Adrenal gland (tissue), 12 donors: ENCODE results near the gene TRNAU1AP. TPM values are rescaled to one million over a fixed set of nuclear protein-coding genes. Genes with fewer than 3 reads are reported as not detected.
"Not testable (repeated sequence)": the region's sequence is repeated elsewhere in the genome, so short reads cannot be mapped to it uniquely, and the experiment has no call there.

Source experiments
- DNase-seq, 7 donors: peaks; one replicate each; pipeline ENCODE4 v3.0.0-alpha.2; 2019 to 2020
- H3K27ac ChIP-seq, 5 donors: fragments of 200-600 bp; sonication (generic) in 4 of 5; 1 replicate in 3 of 5; 2 replicates in 2 of 5; pipeline versions ENCODE4 v1.5.1 to v1.8.0; 2016 to 2020; ENCODE audit warnings: mild to moderate bottlenecking in 1 of 5
- H3K27me3 ChIP-seq: fragments of 200-600 bp; 2 replicates; pipeline ENCODE4 v1.8.0; 2021
- H3K36me3 ChIP-seq, 2 donors: fragments of 200-600 bp; replicated peaks in 1 of 2; 1 replicate in 1 of 2; 2 replicates in 1 of 2; pipeline versions ENCODE4 v1.5.1 to v1.8.0; 2018 to 2022
- H3K4me1 ChIP-seq, 2 donors: fragments of 200-600 bp; replicated peaks in 1 of 2; 1 replicate in 1 of 2; 2 replicates in 1 of 2; pipeline versions ENCODE4 v1.5.1 to v1.8.0; 2018 to 2021
- H3K4me3 ChIP-seq, 4 donors: fragments of 200-600 bp; sonication (generic) in 3 of 4; one replicate each; pipeline ENCODE4 v1.5.1; 2016 to 2018
- H3K9me3 ChIP-seq, 3 donors: fragments of 200-600 bp; sonication (generic) in 1 of 3; replicated peaks in 1 of 3; 1 replicate in 2 of 3; 2 replicates in 1 of 3; pipeline versions ENCODE4 v1.5.1 to v1.8.0; 2016 to 2021
- POLR2A ChIP-seq, 2 donors: fragments of 450-650 bp; IDR thresholded peaks; one replicate each; pipeline ENCODE4 v1.6.1; 2017; ENCODE audit warnings: antibody characterized with exemption in 2 of 2, mild to moderate bottlenecking in 2 of 2, moderate library complexity in 1 of 2
- WGBS, 4 donors: extraction: QIAGEN DNeasy Blood & Tissue Kit in 2 of 4; methylation state at CpG; one replicate each; pipeline versions ENCODE4 v1.1.5 to v1.1.7; 2013 to 2017; 5-methylcytosine and 5-hydroxymethylcytosine counted together
- intact Hi-C, 2 donors: fragments of 100-400 bp; cut with DNase I; formaldehyde crosslinking; loops; one replicate each; pipeline versions ENCODE4 v1.14.1 to v1.15.0; 2022 to 2023
- polyA plus RNA-seq, 3 donors: library from polyadenylated mRNA; stranded (reverse); fragments of 200-250 nt in 2 of 3; fragments of 350-450 nt in 1 of 3; fragmentation: Illumina TruSeq in 1 of 3; extraction: RNeasy Lipid Tissue Mini Kit (QIAGEN cat#74804) in 1 of 3; gene quantifications; one replicate each; pipeline ENCODE4 v1.2.3, GENCODE V29; 2013 to 2014
- total RNA-seq, 9 donors: library from RNA; depleted of rRNA in 4 of 9; stranded (reverse); fragments of >200 nt in 4 of 9; fragments of 120-200 nt in 1 of 9; fragmentation: NEBNext Ultra II Directional in 1 of 9; extraction: Animal tissue kit (Norgen Biotek cat#: 25700) in 1 of 9; gene quantifications; one replicate each; pipeline versions ENCODE4 v1.1.0 to v1.2.4, GENCODE V29; 2013 to 2023
- TF ChIP-seq, protein P1 (sequence below), 6 experiments: fragments of 450-650 bp in 4 of 6; fragments of 200-600 bp in 2 of 6; sonication (generic) in 1 of 6; IDR thresholded peaks; 1 replicate in 5 of 6; 2 replicates in 1 of 6; pipeline versions ENCODE4 v1.5.1 to v1.8.0; 2016 to 2021; ENCODE audit warnings: antibody characterized with exemption in 6 of 6, mild to moderate bottlenecking in 2 of 6, moderate library complexity in 1 of 6
- donor health status: healthy with polysubstance abuse.
- donor health status: Bipolar disorder and iron deficiency.
- donor health status: DM: yes; HTN: yes; CAD: no.
- donor health status: DM: no; HTN: no; CAD: no.
- donor health status: DM: no; HTN: no; CAD: no.
- donor health status: DM: yes; HTN: yes; CAD: no.

The TRNAU1AP gene
- total and polyA plus RNA-seq, 12 donors, result 9.5 to 29.0 (median 19.5) TPM

DNA sequence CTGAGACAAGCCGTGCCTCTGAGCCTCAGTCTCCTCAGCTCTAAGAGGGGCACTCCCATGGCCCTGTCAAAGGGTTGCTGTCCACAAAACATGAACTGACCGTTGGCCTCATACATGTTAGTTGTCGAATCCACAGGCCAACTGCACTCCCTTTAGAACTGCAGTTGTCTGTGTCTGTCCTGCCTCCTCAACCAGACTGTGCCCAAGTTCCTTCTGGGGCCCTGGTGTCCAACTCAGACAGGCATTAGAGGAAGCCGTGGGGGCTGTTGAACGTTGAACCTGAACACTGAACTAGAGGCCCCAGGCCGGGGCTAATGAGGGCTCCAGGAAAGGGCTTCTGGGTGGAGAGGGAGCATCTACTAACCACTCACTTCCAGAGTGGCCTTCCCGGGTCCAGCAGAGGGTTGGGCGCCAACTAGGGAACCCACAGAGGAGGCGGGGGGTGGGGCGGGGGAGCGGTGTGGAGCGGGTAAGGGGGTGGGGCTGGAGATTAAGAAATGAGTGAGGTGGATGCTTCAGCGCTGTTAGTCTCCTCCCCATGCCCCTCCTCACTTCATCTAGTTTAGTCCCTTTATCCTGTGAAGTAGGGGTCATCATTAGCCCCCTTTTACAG is 38.9 kb downstream of the TRNAU1AP start, which contains the start of gene RAB42:
Gene RAB42 (plus strand): TSS at position 558 of the 613 bp plus-strand sequence. CDS start 247 bp downstream, outside the sequence.
- Histone ChIP-seq H3K4me3 (peak within 1 kb of the TSS in 2 of 4 donors; percentile 19 to 77), H3K27me3 (no peaks in the 10 kb centered on the region), H3K27ac (peak within 1 kb of the TSS in 2 of 5 donors; percentile 30 to 45), H3K4me1 (no peaks in the 10 kb centered on the region), H3K9me3 (no peaks in the 10 kb centered on the region), H3K36me3 (no peaks in the 10 kb centered on the region)
- TF ChIP-seq, protein P1, sequence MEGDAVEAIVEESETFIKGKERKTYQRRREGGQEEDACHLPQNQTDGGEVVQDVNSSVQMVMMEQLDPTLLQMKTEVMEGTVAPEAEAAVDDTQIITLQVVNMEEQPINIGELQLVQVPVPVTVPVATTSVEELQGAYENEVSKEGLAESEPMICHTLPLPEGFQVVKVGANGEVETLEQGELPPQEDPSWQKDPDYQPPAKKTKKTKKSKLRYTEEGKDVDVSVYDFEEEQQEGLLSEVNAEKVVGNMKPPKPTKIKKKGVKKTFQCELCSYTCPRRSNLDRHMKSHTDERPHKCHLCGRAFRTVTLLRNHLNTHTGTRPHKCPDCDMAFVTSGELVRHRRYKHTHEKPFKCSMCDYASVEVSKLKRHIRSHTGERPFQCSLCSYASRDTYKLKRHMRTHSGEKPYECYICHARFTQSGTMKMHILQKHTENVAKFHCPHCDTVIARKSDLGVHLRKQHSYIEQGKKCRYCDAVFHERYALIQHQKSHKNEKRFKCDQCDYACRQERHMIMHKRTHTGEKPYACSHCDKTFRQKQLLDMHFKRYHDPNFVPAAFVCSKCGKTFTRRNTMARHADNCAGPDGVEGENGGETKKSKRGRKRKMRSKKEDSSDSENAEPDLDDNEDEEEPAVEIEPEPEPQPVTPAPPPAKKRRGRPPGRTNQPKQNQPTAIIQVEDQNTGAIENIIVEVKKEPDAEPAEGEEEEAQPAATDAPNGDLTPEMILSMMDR (IDR thresholded peaks at IDR 0.05), result no peak
- TF ChIP-seq POLR2A (IDR thresholded peaks at IDR 0.05), result no peak
- DNase-seq, result peak in 5 of 7 donors; percentile 39 to 59 (median 55)
- intact Hi-C loops, result loop anchor here in 1 of 2 donors (10.0 kb wide), 1 partner anchor 77 kb away; no protein-coding TSS in a partner anchor
- 25 to 72% (median 39%) methylated on average over 5 to 13 of the region's 13 CpGs for WGBS, 4 donors

DNA sequence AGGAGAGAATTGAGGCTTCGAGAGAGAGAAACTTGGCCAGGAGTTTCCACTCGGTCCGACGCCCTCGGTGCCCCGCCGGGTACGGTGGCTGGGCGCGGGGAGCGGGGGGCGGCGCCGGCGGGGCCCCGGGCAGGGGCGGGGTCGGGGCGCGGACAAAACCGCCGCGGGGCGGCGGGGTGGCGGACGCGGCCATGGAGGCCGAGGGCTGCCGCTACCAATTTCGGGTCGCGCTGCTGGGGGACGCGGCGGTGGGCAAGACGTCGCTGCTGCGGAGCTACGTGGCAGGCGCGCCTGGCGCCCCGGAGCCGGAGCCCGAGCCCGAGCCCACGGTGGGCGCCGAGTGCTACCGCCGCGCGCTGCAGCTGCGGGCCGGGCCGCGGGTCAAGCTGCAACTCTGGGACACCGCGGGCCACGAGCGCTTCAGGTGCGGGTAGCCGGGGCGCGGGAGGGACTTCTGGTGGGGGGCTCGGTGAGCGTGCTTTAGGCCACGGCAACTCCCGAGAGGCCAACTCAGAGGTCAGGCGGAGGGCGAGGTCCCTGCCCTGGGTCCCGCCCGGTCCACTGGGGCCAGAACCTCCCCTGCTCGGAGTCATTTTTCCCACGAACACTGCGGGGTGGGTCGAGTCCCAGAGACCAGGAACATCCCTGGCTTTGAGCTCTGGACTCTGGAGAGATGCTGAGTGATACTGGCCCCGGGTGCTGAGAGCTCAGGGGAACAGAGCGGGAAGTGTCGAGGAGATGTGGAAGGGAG is 39.6 kb downstream of the TRNAU1AP start:
- 6 to 14% (median 8%) methylated on average over 13 to 81 of the region's 81 CpGs for WGBS, 4 donors
- intact Hi-C loops, result loop anchor here in 1 of 2 donors (10.0 kb wide), 1 partner anchor 78 kb away; no protein-coding TSS in a partner anchor
- peak overlapping the region in 1 of 5 donors; percentile 45 for H3K27ac ChIP-seq

DNA sequence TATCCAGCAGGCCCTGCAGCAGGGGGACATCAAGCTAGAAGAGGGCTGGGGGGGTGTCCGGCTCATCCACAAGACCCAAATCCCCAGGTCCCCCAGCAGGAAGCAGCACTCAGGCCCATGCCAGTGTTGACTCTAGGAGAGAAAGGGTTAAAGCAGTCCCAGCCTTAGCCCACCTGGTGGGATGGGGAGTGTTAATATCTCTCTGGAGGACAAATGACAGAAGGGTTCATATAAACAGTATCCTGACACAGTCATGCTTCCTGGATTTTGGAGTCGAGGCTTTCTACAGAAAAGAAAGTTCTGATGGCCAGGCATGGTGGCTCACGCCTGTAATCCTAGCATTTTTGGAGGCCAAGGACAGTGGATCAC is 41.1 kb downstream of the TRNAU1AP start:
- not testable (repeated sequence) for H3K4me3 ChIP-seq, H3K4me1 ChIP-seq, H3K9me3 ChIP-seq, H3K36me3 ChIP-seq, H3K27me3 ChIP-seq, DNase-seq, H3K27ac ChIP-seq
- 67 to 94% (median 89%) methylated on average over 2 to 3 of the region's 3 CpGs for WGBS, 4 donors
- intact Hi-C loops, result loop anchor here in 1 of 2 donors (10.0 kb wide), 1 partner anchor 79 kb away; no protein-coding TSS in a partner anchor

More for the DNA sequence above, 39.6 kb downstream of the TRNAU1AP start:
- peak overlapping the region in 2 of 4 donors; percentile 19 to 77 for H3K4me3 ChIP-seq
- no peaks in the 10 kb centered on the region for H3K9me3 ChIP-seq
- no peaks in the 10 kb centered on the region for H3K36me3 ChIP-seq
- no peaks in the 10 kb centered on the region for H3K27me3 ChIP-seq
- no peaks in the 10 kb centered on the region for H3K4me1 ChIP-seq
- TF ChIP-seq POLR2A (IDR thresholded peaks at IDR 0.05), result no peak
- TF ChIP-seq, protein P1 (IDR thresholded peaks at IDR 0.05), result no peak
- DNase-seq, result no peak

DNA sequence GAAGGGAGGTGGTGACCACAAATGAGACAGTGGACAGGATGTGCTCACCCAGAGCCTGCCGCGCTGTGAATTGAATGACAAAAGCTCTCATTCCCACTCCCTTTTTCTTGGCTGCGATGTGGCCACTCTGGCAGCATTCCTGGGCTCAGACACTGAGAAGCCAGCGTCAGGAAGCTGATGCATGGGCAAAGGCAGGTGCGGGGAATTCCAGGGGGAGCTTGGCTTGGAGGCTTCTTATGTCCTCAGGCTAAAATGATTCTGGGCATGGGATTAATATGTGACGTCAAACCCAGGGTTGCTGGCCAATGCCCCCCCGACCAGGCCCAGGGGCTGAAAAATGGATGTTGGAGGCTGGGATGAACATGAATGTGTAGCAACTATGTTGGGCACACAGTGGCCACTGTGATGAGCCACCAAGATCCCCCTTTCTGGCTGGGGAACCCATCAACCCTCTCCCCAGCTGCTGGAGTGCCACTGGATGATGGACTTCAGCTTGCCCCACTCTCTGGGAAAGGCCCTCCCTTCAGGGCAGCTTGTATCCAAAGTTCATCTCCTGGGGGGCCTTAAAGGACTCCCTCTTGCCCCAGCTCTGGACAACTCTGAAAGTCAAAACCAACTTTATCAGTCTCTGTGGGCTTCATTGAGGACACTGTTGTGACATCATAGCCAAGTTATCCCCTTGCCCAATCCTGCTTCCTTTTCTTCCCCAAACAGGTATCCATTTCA is 42.0 kb downstream of the TRNAU1AP start:
- not testable (repeated sequence) for DNase-seq, H3K27me3 ChIP-seq, H3K4me1 ChIP-seq, H3K4me3 ChIP-seq, H3K27ac ChIP-seq, H3K9me3 ChIP-seq, H3K36me3 ChIP-seq
- intact Hi-C loops, result loop anchor here in 1 of 2 donors (10.0 kb wide), 1 partner anchor 80 kb away; no protein-coding TSS in a partner anchor
- WGBS, 4 donors, result 87 to 95% (median 91%) methylated on average over 7 of the region's 7 CpGs
